Colonic mucosa (tissue), 4 donors: ENCODE results near the gene WARS2. TPM values are rescaled to one million over a fixed set of nuclear protein-coding genes. Genes with fewer than 3 reads are reported as not detected.

ENCODE experiments used
- DNase-seq: peaks from one replicate; pipeline ENCODE4 v3.0.0-alpha.2; 2020
- H3K27ac ChIP-seq: fragments of 200-600 bp; one replicate; pipeline ENCODE4 v1.8.0; 2021
- H3K27me3 ChIP-seq: fragments of 200-600 bp; one replicate; pipeline ENCODE4 v1.8.0; 2021
- H3K36me3 ChIP-seq: fragments of 200-600 bp; one replicate; pipeline ENCODE4 v1.8.0; 2021
- H3K4me1 ChIP-seq: fragments of 200-600 bp; one replicate; pipeline ENCODE4 v1.8.0; 2021; ENCODE audit warnings: mild to moderate bottlenecking
- H3K4me3 ChIP-seq: fragments of 200-600 bp; one replicate; pipeline ENCODE4 v1.8.0; 2021
- H3K9ac ChIP-seq, 2 donors: one replicate each; pipeline ENCODE4 v1.7.0; 2013; ENCODE audit warnings: control low read depth in 2 of 2, low read depth in 2 of 2, low read length in 2 of 2
- H3K9me3 ChIP-seq: fragments of 200-600 bp; one replicate; pipeline ENCODE4 v1.8.0; 2021
- intact Hi-C: fragments of 100-400 bp; cut with DNase I; formaldehyde crosslinking; loops from one replicate; pipeline ENCODE4 v1.14.1; 2022
- total RNA-seq, 2 donors: library from RNA; stranded (reverse); fragmentation: NEBNext Ultra II Directional in 1 of 2; extraction: Animal tissue kit (Norgen Biotek cat#: 25700) in 1 of 2; gene quantifications; one replicate each; pipeline ENCODE4 v1.2.1, GENCODE V29; 2021
- TF ChIP-seq, protein P1 (sequence below): fragments of 200-600 bp; IDR thresholded peaks from one replicate; pipeline ENCODE4 v1.8.0; 2022; ENCODE audit warnings: antibody characterized with exemption, mild to moderate bottlenecking
- donor health status: healthy.
- donor health status: DM: no; HTN: no; CAD: no.
- donor health status: DM: no; HTN: no; CAD: no.

Gene WARS2
- total RNA-seq, 2 donors from 2014 or later: 18.1 to 18.2 TPM

DNA sequence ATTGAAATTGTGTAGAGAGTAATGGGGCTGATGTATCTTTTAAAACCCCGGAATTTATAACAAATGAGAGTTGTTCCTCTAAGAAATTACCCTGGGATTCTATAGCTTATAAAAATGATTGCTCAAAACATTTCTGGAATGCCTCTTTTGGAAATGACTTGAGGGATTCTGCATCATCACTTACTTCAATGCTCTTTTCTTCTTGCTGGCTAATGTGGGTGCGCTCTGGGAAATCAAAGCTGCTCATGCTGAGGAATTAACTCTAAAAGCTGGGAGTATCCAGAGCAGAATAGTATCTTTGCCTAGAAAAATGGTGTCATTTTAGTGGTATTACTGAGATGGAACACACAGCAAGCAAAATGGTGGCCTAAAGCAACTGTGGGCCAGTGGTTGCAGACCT is 129.3 kb downstream of the WARS2 start:
- DNase-seq: no peak
- intact Hi-C loops: no loop called here
- TF ChIP-seq, protein P1, sequence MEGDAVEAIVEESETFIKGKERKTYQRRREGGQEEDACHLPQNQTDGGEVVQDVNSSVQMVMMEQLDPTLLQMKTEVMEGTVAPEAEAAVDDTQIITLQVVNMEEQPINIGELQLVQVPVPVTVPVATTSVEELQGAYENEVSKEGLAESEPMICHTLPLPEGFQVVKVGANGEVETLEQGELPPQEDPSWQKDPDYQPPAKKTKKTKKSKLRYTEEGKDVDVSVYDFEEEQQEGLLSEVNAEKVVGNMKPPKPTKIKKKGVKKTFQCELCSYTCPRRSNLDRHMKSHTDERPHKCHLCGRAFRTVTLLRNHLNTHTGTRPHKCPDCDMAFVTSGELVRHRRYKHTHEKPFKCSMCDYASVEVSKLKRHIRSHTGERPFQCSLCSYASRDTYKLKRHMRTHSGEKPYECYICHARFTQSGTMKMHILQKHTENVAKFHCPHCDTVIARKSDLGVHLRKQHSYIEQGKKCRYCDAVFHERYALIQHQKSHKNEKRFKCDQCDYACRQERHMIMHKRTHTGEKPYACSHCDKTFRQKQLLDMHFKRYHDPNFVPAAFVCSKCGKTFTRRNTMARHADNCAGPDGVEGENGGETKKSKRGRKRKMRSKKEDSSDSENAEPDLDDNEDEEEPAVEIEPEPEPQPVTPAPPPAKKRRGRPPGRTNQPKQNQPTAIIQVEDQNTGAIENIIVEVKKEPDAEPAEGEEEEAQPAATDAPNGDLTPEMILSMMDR: no peak
- peaks cover 26% of the 10 kb centered on the region for H3K27me3 ChIP-seq
- H3K4me1 ChIP-seq: no peaks in the 10 kb centered on the region
- no peaks in the 10 kb centered on the region for H3K9me3 ChIP-seq
- H3K4me3 ChIP-seq: no peak overlapping the region
- H3K27ac ChIP-seq: no peak overlapping the region
- H3K36me3 ChIP-seq: no peaks in the 10 kb centered on the region
- no peak overlapping the region for H3K9ac ChIP-seq

DNA sequence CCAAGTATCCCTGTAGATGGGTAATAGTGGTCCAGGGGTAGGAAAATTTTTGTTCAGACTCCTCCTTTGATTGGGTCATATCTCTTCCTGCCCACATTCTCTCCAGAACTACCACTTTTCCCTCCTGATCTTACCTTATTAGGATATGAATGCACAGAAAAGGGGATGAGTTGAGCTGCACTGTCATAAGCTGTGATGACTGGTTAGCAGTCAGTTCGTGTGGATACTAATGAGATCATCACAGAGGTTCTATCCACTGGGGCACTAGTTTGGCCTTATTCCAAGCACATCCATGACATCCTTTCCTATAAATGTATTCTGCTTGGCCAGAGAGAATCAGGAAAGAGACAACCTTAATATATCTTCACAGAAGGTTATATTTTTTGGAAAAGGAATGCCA is 130.3 kb downstream of the WARS2 start:
- H3K36me3 ChIP-seq: no peaks in the 10 kb centered on the region
- H3K27me3 ChIP-seq: peaks cover 35% of the 10 kb centered on the region
- intact Hi-C loops: no loop called here
- no peak overlapping the region for H3K9ac ChIP-seq
- no peak for DNase-seq
- H3K4me3 ChIP-seq: no peak overlapping the region
- H3K4me1 ChIP-seq: no peaks in the 10 kb centered on the region
- TF ChIP-seq, protein P1: no peak
- H3K27ac ChIP-seq: no peak overlapping the region
- no peaks in the 10 kb centered on the region for H3K9me3 ChIP-seq

GRCh38 chr1:119009312-119009655 is 131.2 kb downstream of the WARS2 start:
- Histone ChIP-seq H3K4me1 (no peaks in the 10 kb centered on the region), H3K27ac (no peak overlapping the region), H3K36me3 (no peaks in the 10 kb centered on the region), H3K27me3 (peaks cover 37% of the 10 kb centered on the region), H3K9me3 (no peaks in the 10 kb centered on the region), H3K4me3 (no peak overlapping the region), H3K9ac (no peak overlapping the region)
- DNase-seq: no peak
- TF ChIP-seq, protein P1: no peak
- intact Hi-C loops: loop anchor here (5.0 kb wide), 1 partner anchor 857 kb away; no protein-coding TSS in a partner anchor

DNA sequence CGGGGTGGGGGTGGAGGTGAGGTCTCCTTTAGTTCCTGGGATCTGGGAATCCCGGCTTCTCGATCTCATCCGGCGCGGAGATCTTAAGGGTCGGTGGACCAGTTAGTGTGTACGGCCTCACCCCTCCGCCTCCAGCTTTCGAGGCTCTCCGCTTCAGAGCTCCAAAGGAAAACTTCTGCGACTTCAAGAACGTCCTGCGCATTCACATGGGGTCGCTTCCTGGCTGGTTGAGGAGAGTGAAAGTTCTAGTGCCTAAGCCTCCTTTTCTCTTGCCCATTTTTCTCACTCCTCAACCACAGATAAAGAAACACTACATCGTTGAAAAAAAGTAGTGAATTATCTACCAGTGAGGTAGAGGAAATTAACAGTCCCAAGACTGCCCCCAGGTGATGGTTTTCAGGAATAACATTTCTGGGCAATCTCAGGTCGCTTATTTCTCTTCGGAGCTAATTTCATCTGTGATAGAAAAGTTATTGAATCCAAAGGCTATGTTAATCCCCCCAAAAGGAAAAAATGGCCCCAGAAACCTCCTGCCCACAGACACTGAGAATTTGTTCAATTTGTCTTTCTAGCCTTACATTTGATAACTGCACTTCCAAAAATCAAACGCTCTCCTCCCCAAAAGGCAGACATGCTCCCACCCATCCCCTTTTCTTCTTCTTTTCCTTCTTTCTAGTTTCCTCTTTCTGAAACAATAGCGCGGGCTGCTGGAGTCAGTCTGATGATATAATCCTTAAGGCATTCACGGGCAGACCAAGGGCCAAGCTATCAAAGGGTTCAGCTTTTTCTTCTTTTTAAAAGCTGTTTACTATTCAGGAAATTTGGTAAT is 131.8 kb downstream of the WARS2 start:
- DNase-seq: peak; percentile 49
- H3K4me3 ChIP-seq: peak overlapping the region; percentile 0
- no peaks in the 10 kb centered on the region for H3K36me3 ChIP-seq
- H3K9me3 ChIP-seq: no peaks in the 10 kb centered on the region
- H3K27me3 ChIP-seq: peaks cover 43% of the 10 kb centered on the region
- intact Hi-C loops: loop anchor here (5.0 kb wide), 1 partner anchor 856 kb away; no protein-coding TSS in a partner anchor
- no peak overlapping the region for H3K27ac ChIP-seq
- H3K4me1 ChIP-seq: no peaks in the 10 kb centered on the region
- H3K9ac ChIP-seq: no peak overlapping the region
- TF ChIP-seq, protein P1: peak; percentile 49

GRCh38 chr1:119007670-119008482 is 132.6 kb downstream of the WARS2 start:
- Histone ChIP-seq H3K9me3 (no peaks in the 10 kb centered on the region), H3K4me1 (no peaks in the 10 kb centered on the region), H3K36me3 (no peaks in the 10 kb centered on the region), H3K9ac (no peak overlapping the region), H3K4me3 (peak overlapping the region; percentile 0), H3K27me3 (peaks cover 47% of the 10 kb centered on the region), H3K27ac (no peak overlapping the region)
- intact Hi-C loops: loop anchor here (5.0 kb wide), 1 partner anchor 856 kb away; no protein-coding TSS in a partner anchor
- DNase-seq: no peak
- TF ChIP-seq, protein P1: no peak
